ENCODE data around the gene PTPN21. TPM values are rescaled to one million over a fixed set of nuclear protein-coding genes. Genes with fewer than 3 reads are reported as not detected.

Gene PTPN21
- total RNA-seq (ENCODE audit: unreplicated experiment), result 63.0 TPM
- long read RNA-seq, partial matches to known transcripts, result 4 of 4 reads
- long read RNA-seq, other reads (novel, unspliced or antisense), result 0 of 4 reads

- H3K27ac Mint-ChIP-seq (ENCODE audit: unreplicated experiment), result peak within 1 kb of the TSS; percentile 97
- H3K4me3 Mint-ChIP-seq (ENCODE audit: unreplicated experiment), result peak within 1 kb of the TSS; percentile 98
- peaks cover 10% of the 10 kb centered on the region for H3K27me3 Mint-ChIP-seq (ENCODE audit: unreplicated experiment)
- peaks cover 6% of the 10 kb centered on the region for H3K9me3 Mint-ChIP-seq (ENCODE audit: unreplicated experiment)
- TF ChIP-seq CTCF (IDR thresholded peaks at IDR 0.05; ENCODE audit: partially characterized antibody, unreplicated experiment), result no peak
- no peaks in the 10 kb centered on the region for H3K36me3 Mint-ChIP-seq (ENCODE audit: unreplicated experiment)
- peak; percentile 83 for DNase-seq
- peaks cover 10% of the 10 kb centered on the region for H3K4me1 Mint-ChIP-seq (ENCODE audit: low read depth, unreplicated experiment)
These were observed at the start of gene PTPN21 for GRCh38 chr14:88554457-88555286. Gene PTPN21 (minus strand): TSS chr14:88555007. CDS start chr14:88550417, 4,590 bp downstream.

GRCh38 chr14:88604212-88604611 lies 49.4 kb upstream of the PTPN21 start:
- DNase-seq, result no peak
- H3K4me1 Mint-ChIP-seq (ENCODE audit: low read depth, unreplicated experiment), result peaks cover 6% of the 10 kb centered on the region
- H3K9me3 Mint-ChIP-seq (ENCODE audit: unreplicated experiment), result peaks cover 3% of the 10 kb centered on the region
- H3K4me3 Mint-ChIP-seq (ENCODE audit: unreplicated experiment), result no peak overlapping the region
- H3K36me3 Mint-ChIP-seq (ENCODE audit: unreplicated experiment), result peaks cover 19% of the 10 kb centered on the region
- TF ChIP-seq CTCF (IDR thresholded peaks at IDR 0.05; ENCODE audit: partially characterized antibody, unreplicated experiment), result no peak
- peaks cover 2% of the 10 kb centered on the region for H3K27me3 Mint-ChIP-seq (ENCODE audit: unreplicated experiment)
- peak overlapping the region; percentile 68 for H3K27ac Mint-ChIP-seq (ENCODE audit: unreplicated experiment)

GRCh38 chr14:88599761-88600439 lies 45.1 kb upstream of the PTPN21 start:
- Mint-ChIP-seq H3K27me3 (ENCODE audit: unreplicated experiment) (peaks cover 2% of the 10 kb centered on the region), H3K4me1 (ENCODE audit: low read depth, unreplicated experiment) (peaks cover 9% of the 10 kb centered on the region), H3K4me3 (ENCODE audit: unreplicated experiment) (no peak overlapping the region), H3K36me3 (ENCODE audit: unreplicated experiment) (peaks cover 21% of the 10 kb centered on the region), H3K27ac (ENCODE audit: unreplicated experiment) (peak overlapping the region; percentile 49), H3K9me3 (ENCODE audit: unreplicated experiment) (peaks cover 3% of the 10 kb centered on the region)
- TF ChIP-seq CTCF (IDR thresholded peaks at IDR 0.05; ENCODE audit: partially characterized antibody, unreplicated experiment), result no peak
- DNase-seq, result no peak

- H3K4me3 Mint-ChIP-seq (ENCODE audit: unreplicated experiment), result no peak overlapping the region
- H3K9me3 Mint-ChIP-seq (ENCODE audit: unreplicated experiment), result peaks cover 3% of the 10 kb centered on the region
These were observed 44.5 kb upstream of the PTPN21 start for GRCh38 chr14:88599326-88599725.

More at GRCh38 chr14:88599326-88599725, 44.5 kb upstream of the PTPN21 start:
- Mint-ChIP-seq H3K27ac (ENCODE audit: unreplicated experiment) (no peak overlapping the region), H3K36me3 (ENCODE audit: unreplicated experiment) (peaks cover 21% of the 10 kb centered on the region), H3K4me1 (ENCODE audit: low read depth, unreplicated experiment) (peaks cover 9% of the 10 kb centered on the region), H3K27me3 (ENCODE audit: unreplicated experiment) (peaks cover 2% of the 10 kb centered on the region)
- no peak for TF ChIP-seq CTCF (IDR thresholded peaks at IDR 0.05; ENCODE audit: partially characterized antibody, unreplicated experiment)
- no peak for DNase-seq
